ENCODE measurements around the gene FBXO39.
"Not testable (repeated sequence)": the region's sequence is repeated elsewhere in the genome, so short reads cannot be mapped to it uniquely, and the experiment has no call there.

The FBXO39 gene

GRCh38 chr17:6793748-6794493 is 17.9 kb downstream of the FBXO39 start:
- no peak for DNase-seq

- no peak for DNase-seq
Measured at GRCh38 chr17:6796017-6796886, 20.2 kb downstream of the FBXO39 start.

GRCh38 chr17:6796887-6797490 is 21.0 kb downstream of the FBXO39 start:
- no peak for DNase-seq

GRCh38 chr17:6797718-6798351 is 21.8 kb downstream of the FBXO39 start:
- no peak for DNase-seq

- DNase-seq = no peak
Measured at GRCh38 chr17:6799738-6800137, 23.7 kb downstream of the FBXO39 start.

- DNase-seq = no peak
Measured at GRCh38 chr17:6800422-6801027, 24.5 kb downstream of the FBXO39 start.

- DNase-seq = no peak
Measured at GRCh38 chr17:6811510-6811909, 35.5 kb downstream of the FBXO39 start.

GRCh38 chr17:6812295-6812694 is 36.3 kb downstream of the FBXO39 start:
- DNase-seq = no peak

- DNase-seq = no peak
Measured at GRCh38 chr17:6815775-6816174, 39.8 kb downstream of the FBXO39 start.

- DNase-seq = not testable (repeated sequence)
Measured at GRCh38 chr17:6816368-6816767, 40.4 kb downstream of the FBXO39 start.

GRCh38 chr17:6818938-6819337 is 42.9 kb downstream of the FBXO39 start:
- DNase-seq = no peak

GRCh38 chr17:6823011-6823442 is 47.0 kb downstream of the FBXO39 start:
- DNase-seq = no peak

- DNase-seq = no peak
Measured at GRCh38 chr17:6830383-6830986, 54.5 kb downstream of the FBXO39 start.

- DNase-seq = peak; percentile 69
Measured at GRCh38 chr17:6831661-6832263, 55.7 kb downstream of the FBXO39 start, which contains the start of gene TEKT1. Gene TEKT1, minus strand, starts transcription at chr17:6831729. Its CDS starts 1,353 bp downstream, at chr17:6830376.
